Prostate gland (tissue), 2 donors: ENCODE data around the gene ARHGAP26. TPM values are rescaled to one million over a fixed set of nuclear protein-coding genes. Genes with fewer than 3 reads are reported as not detected.
A peak's percentile ranks its signal among the peaks of the same experiment; 100 is the strongest.
"Not testable (repeated sequence)": the region's sequence is repeated elsewhere in the genome, so short reads cannot be mapped to it uniquely, and the experiment has no call there.

Experiments
- DNase-seq: peaks from one replicate; pipeline ENCODE4 v3.0.0-alpha.2; 2019; ENCODE audit warnings: low spot score
- H3K27ac ChIP-seq, 2 donors: fragments of 200-600 bp; sonication (generic); 2 replicates each; pipeline ENCODE4 v1.5.1; 2017 to 2019
- H3K27me3 ChIP-seq: fragments of 200-600 bp; sonication (generic); replicated peaks from 2 replicates; pipeline ENCODE4 v1.5.1; 2019; ENCODE audit not compliant: insufficient read depth
- H3K36me3 ChIP-seq, 2 donors: fragments of 200-600 bp; sonication (generic); 1 replicate in 1 of 2; 2 replicates in 1 of 2; pipeline versions ENCODE4 v1.5.1 to v1.8.1; 2017 to 2019
- H3K4me1 ChIP-seq: fragments of 200-600 bp; sonication (generic); replicated peaks from 2 replicates; pipeline ENCODE4 v1.5.1; 2019
- H3K4me3 ChIP-seq, 2 donors: fragments of 200-600 bp; sonication (generic); 2 replicates each; pipeline ENCODE4 v1.5.1; 2017 to 2019
- H3K9me3 ChIP-seq: fragments of 200-600 bp; sonication (generic); 2 replicates; pipeline ENCODE4 v1.5.1; 2017
- POLR2A ChIP-seq: fragments of 450-650 bp; IDR thresholded peaks from one replicate; pipeline ENCODE4 v1.6.1; 2016; ENCODE audit warnings: antibody characterized with exemption, mild to moderate bottlenecking
- POLR2AphosphoS5 ChIP-seq: sonication (generic); formaldehyde crosslinking; IDR thresholded peaks from one replicate; pipeline ENCODE4 v1.6.1; 2017; ENCODE audit warnings: antibody characterized with exemption
- WGBS: methylation state at CpG from one replicate; pipeline ENCODE4 v1.1.5; 2018; 5-methylcytosine and 5-hydroxymethylcytosine counted together
- intact Hi-C: fragments of 100-400 bp; cut with DNase I; formaldehyde crosslinking; loops from one replicate; pipeline ENCODE4 v1.14.2; 2022
- total RNA-seq, 2 donors: library from RNA; depleted of rRNA; stranded (reverse); fragments of >200 nt; gene quantifications; one replicate each; pipeline ENCODE4 v1.1.0, GENCODE V29; 2016
- TF ChIP-seq, protein P1 (sequence below), 4 experiments: fragments of 200-600 bp in 2 of 4; fragments of 450-650 bp in 2 of 4; sonication (generic) in 2 of 4; IDR thresholded peaks; 1 replicate in 3 of 4; 2 replicates in 1 of 4; pipeline ENCODE4 v1.5.1; 2016 to 2019; ENCODE audit warnings: antibody characterized with exemption in 4 of 4, mild to moderate bottlenecking in 2 of 4, moderate library complexity in 2 of 4

Gene ARHGAP26
- total RNA-seq, 2 donors from 2014 or later: 11.7 to 39.8 TPM

DNA sequence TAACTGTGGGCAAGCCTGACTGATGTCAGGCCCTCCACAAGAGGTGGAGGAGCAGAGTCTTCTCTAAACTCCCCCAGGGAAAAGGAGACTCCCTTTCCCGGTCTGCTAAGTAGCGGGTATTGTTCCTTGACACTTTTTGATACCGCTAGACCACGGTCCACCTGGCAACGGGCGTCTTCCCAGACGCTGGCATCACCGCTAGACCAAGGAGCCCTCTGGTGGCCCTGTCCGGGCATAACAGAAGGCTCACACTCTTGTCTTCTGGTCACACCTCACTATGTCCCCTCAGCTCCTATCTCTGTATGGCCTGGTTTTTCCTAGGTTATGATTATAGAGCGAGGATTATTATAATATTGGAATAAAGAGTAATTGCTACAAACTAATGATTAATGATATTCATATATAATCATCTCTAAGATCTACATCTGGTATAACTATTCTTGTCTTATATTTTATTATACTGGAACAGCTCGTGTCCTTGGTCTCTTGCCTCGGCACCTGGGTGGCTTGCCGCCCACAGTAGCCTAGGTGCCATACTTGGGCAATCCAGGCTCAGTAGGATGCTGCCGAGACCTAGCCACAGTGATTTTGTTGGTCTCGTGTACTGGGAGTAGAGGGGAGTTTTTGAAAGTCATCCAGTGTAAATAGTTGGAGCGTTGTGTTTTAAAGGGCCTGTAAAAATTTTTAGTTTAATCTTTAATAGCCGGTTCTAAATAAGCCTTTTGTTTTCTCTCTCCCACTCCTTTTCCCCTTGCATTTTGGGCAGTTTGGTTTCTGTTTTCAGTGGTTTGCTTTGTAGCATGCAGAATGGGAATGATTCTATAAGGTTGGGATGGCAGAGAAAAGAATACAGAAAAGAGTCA lies 195.3 kb downstream of the ARHGAP26 start:
- peak overlapping the region in 1 of 2 donors; percentile 31 for H3K27ac ChIP-seq
- H3K4me1 ChIP-seq, DNase-seq, intact Hi-C loops, H3K9me3 ChIP-seq, H3K27me3 ChIP-seq, H3K4me3 ChIP-seq, H3K36me3 ChIP-seq: not testable (repeated sequence)
- TF ChIP-seq, protein P1, sequence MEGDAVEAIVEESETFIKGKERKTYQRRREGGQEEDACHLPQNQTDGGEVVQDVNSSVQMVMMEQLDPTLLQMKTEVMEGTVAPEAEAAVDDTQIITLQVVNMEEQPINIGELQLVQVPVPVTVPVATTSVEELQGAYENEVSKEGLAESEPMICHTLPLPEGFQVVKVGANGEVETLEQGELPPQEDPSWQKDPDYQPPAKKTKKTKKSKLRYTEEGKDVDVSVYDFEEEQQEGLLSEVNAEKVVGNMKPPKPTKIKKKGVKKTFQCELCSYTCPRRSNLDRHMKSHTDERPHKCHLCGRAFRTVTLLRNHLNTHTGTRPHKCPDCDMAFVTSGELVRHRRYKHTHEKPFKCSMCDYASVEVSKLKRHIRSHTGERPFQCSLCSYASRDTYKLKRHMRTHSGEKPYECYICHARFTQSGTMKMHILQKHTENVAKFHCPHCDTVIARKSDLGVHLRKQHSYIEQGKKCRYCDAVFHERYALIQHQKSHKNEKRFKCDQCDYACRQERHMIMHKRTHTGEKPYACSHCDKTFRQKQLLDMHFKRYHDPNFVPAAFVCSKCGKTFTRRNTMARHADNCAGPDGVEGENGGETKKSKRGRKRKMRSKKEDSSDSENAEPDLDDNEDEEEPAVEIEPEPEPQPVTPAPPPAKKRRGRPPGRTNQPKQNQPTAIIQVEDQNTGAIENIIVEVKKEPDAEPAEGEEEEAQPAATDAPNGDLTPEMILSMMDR (IDR thresholded peaks at IDR 0.05): peak in 3 of 4 experiments; percentile 42 to 52 (median 48)
- 29% methylated on average over 17 of the region's 17 CpGs for WGBS

DNA sequence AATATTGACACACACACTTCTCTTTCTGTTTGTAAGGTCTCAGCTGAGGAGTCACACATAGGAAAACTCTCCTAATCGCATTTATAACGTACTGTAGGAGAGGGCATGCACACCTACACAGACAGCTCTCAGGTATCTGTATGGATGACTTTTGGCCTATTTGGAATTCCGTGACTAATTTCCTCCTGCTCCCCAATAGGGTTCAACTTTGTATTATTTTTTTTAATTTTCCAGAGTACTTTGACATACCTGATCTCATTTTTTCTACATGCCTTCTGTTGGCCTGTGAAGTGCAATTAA lies 195.9 kb downstream of the ARHGAP26 start:
- TF ChIP-seq, protein P1 (IDR thresholded peaks at IDR 0.05): no peak
- TF ChIP-seq POLR2A: no peak
- no peak for TF ChIP-seq POLR2AphosphoS5
- 40% methylated on average over 3 of the region's 3 CpGs for WGBS
- intact Hi-C loops: no loop called here

DNA sequence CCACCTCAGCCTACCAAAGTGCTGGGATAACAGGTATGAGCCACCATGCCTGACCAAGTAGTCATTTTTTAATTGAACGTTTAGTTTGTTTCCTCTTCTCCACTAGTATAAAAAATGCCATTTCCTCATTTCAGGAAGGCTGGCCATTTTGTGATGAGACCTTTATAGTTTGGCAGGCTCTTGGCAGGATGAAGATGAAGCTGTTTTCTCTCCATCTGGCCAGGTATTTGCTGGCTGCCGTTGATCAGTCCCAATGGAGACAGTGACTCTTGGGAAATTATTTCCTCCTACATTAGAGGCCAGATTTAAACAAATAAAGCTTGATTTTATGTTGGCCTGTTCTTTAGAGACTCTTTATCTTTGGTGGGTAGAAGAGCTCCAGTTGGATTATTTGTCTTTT lies 199.0 kb downstream of the ARHGAP26 start:
- Histone ChIP-seq H3K36me3 (no peaks in the 10 kb centered on the region), H3K4me3 (no peak overlapping the region), H3K4me1 (peaks cover 5% of the 10 kb centered on the region), H3K27ac (no peak overlapping the region), H3K27me3 (no peaks in the 10 kb centered on the region), H3K9me3 (no peaks in the 10 kb centered on the region)
- TF ChIP-seq, protein P1 (IDR thresholded peaks at IDR 0.05): no peak
- TF ChIP-seq POLR2A: no peak
- no peak for TF ChIP-seq POLR2AphosphoS5
- intact Hi-C loops: no loop called here
- no peak for DNase-seq
- WGBS: 45% methylated on average over 2 of the region's 2 CpGs

More for the DNA sequence above, 195.9 kb downstream of the ARHGAP26 start:
- Histone ChIP-seq H3K4me1 (peaks cover 5% of the 10 kb centered on the region), H3K36me3 (no peaks in the 10 kb centered on the region), H3K27me3 (no peaks in the 10 kb centered on the region), H3K9me3 (no peaks in the 10 kb centered on the region), H3K27ac (peak overlapping the region in 1 of 2 donors; percentile 31), H3K4me3 (no peak overlapping the region)
- DNase-seq: no peak

DNA sequence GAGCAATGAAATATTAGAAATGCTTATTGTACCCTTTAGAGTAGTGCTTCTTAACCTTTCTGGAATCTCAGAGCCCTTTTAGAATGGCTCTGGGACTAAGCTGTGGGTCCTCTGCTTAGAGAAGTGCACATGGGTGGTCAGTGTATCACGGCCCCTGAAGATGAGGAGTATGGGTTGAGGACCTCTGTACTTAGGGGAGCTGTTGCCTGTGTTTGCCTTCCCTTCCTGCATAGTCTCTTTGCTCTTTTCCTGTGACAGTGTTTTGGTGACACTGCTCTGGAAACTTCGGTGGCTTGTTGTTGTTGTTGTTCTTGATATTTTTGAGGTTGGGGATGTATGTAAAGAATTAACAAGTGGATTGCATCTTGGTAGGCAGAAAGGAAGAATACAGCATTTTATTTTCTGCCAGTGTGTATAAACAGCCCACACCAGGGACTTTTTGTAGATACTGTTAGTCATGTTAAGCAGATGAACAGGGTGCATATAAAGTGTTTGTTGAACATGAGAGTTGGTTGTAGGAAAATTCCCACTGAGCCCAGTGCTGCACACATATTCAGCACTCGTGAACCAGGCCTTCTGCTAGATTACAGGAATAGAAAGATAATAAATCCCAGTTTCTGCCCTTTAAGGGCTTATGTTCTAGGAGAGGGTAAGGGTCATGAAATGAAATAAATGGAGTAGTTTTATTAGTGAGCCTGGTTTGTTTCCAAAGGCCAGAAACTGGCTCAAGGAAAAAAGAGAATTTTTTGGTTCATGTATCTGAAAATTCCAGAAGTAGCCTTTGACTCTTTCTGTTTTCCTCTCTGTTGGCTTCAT lies 199.7 kb downstream of the ARHGAP26 start:
- intact Hi-C loops: no loop called here
- Histone ChIP-seq H3K27ac (no peak overlapping the region), H3K4me3 (no peak overlapping the region), H3K4me1 (peaks cover 7% of the 10 kb centered on the region), H3K9me3 (no peaks in the 10 kb centered on the region), H3K27me3 (no peaks in the 10 kb centered on the region), H3K36me3 (no peaks in the 10 kb centered on the region)
- WGBS: 79% methylated on average over 3 of the region's 3 CpGs
- TF ChIP-seq POLR2AphosphoS5 (no peak), POLR2A (no peak)
- TF ChIP-seq, protein P1 (IDR thresholded peaks at IDR 0.05): no peak
- DNase-seq: no peak
